ENCODE results near the gene STRA8. TPM values are rescaled to one million over a fixed set of nuclear protein-coding genes. Genes with fewer than 3 reads are reported as not detected.

The STRA8 gene
- total RNA-seq, 1 experiment from 2014 or later = not detected

DNA sequence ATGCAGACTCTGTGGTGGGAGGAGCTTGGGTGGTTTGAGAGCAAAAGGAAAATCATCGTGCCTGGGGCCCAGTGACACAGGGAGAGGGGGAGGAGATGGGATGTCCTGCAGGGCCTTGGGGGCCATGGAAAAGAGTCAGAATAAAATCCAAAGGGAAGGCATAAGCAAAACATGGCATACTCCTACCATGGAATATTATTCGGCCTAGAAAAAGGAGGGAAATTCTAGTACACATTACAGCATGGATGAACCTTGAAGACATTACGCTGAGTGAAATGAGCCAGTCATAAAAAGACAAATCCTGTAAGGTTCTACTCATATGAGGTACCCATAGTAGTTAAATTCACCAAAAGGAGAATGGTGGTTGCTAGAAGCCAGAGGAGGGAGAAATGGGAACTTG, 38.7 kb downstream of the STRA8 start:
- Histone ChIP-seq H3K4me1 (ENCODE audit: insufficient read depth, low read length) (no peaks in the 10 kb centered on the region), H2BK15ac (ENCODE audit: low read depth, low read length) (no peak overlapping the region), H4K20me1 (ENCODE audit: control insufficient read depth, insufficient read depth, insufficient read length) (no peaks in the 10 kb centered on the region), H3K4ac (ENCODE audit: low read depth, low read length) (no peak overlapping the region), H3K9ac (ENCODE audit: extremely low read depth, insufficient read length, low read length) (no peak overlapping the region), H3K23ac (ENCODE audit: insufficient read length, low read depth, low read length) (no peak overlapping the region), H3K4me2 (ENCODE audit: insufficient read depth, insufficient read length, low read length) (no peak overlapping the region), H3K9me3 (ENCODE audit: control insufficient read depth, low read depth, low read length) (no peaks in the 10 kb centered on the region), H3K23me2 (ENCODE audit: insufficient read length, low read depth, low read length, poor library complexity, severe bottlenecking) (no peaks in the 10 kb centered on the region), H3K79me2 (ENCODE audit: insufficient read depth, low read length) (no peaks in the 10 kb centered on the region), H2AFZ (ENCODE audit: low read length) (no peak overlapping the region), H2AK5ac (ENCODE audit: insufficient read length, low read length) (no peak overlapping the region), H2BK5ac (ENCODE audit: insufficient read length, low read length) (no peak overlapping the region), H2BK12ac (ENCODE audit: insufficient read length, low read depth, low read length) (no peak overlapping the region), H3K27ac (ENCODE audit: insufficient read length, low read depth, low read length) (no peak overlapping the region), H3K27me3 (ENCODE audit: insufficient read depth, low read length) (no peaks in the 10 kb centered on the region), H4K91ac (ENCODE audit: insufficient read length, low read depth, low read length) (no peak overlapping the region), H2BK120ac (ENCODE audit: low read depth, low read length, poor library complexity, severe bottlenecking) (no peak overlapping the region), H4K8ac (replicated peaks; ENCODE audit: insufficient read length, low read depth, low read length) (no peak overlapping the region), H4K5ac (ENCODE audit: insufficient read length, low read depth, low read length) (no peak overlapping the region), H3T11ph (ENCODE audit: low read length) (no peak overlapping the region), H3K56ac (ENCODE audit: insufficient read length, low read depth, low read length) (no peak overlapping the region), H3K18ac (ENCODE audit: insufficient read length, low read depth, low read length) (no peak overlapping the region), H2BK20ac (ENCODE audit: low read depth, low read length, poor library complexity, severe bottlenecking) (no peak overlapping the region), H3K14ac (ENCODE audit: insufficient read depth, low read length) (no peak overlapping the region), H3K79me1 (ENCODE audit: insufficient read depth, low read depth, low read length, poor library complexity, severe bottlenecking) (no peaks in the 10 kb centered on the region)
- no peak for TF ChIP-seq CTCF (conservative IDR thresholded peaks at IDR 0.05)
- 0 out of 4 replicates have a peak, but pooled peaks cover 0 to 4% of the 10 kb centered on the region in 2 experiments for H3K4me1 Mint-ChIP-seq
- H3K27ac Mint-ChIP-seq = no peak overlapping the region
- H3K4me3 Mint-ChIP-seq = no peak overlapping the region
- peaks cover 5% of the 10 kb centered on the region; the same call in 1 of the 2 replicates for H3K27me3 Mint-ChIP-seq (ENCODE audit: low read depth)
- WGBS (ENCODE audit: extremely low coverage, insufficient read length, low lambda C conversion rate) = no CpG with 5 or more reads among the region's 3 CpGs
- H3K36me3 Mint-ChIP-seq (ENCODE audit: insufficient read depth in 1 of 3, low read depth in 3 of 3) = peaks cover 0 to 4% (median 3%) of the 10 kb centered on the region in 3 experiments; a peak in 2 of 7 replicates
- no peak for DNase-seq
- peaks cover 9 to 12% of the 10 kb centered on the region in 2 experiments for H3K9me3 Mint-ChIP-seq

Measured in H9 (cell line).